GM21786 (cell line): ENCODE measurements around the gene JADE3.

ENCODE experiments used
- ATAC-seq: cut with Tn5 transposase; IDR thresholded peaks from one replicate; pipeline ENCODE4 v1.9.1; 2021; ENCODE audit not compliant: unreplicated experiment

JADE3 gene

GRCh38 chrX:46912098-46912602, at the start of gene JADE3:
Gene JADE3 (plus strand): TSS chrX:46912421. CDS start chrX:46984895, 72,474 bp downstream.
- no peak for ATAC-seq

- ATAC-seq: no peak
Measured at GRCh38 chrX:46863072-46863471, 49.1 kb upstream of the JADE3 start.

- no peak for ATAC-seq
Measured at GRCh38 chrX:46864606-46865005, 47.6 kb upstream of the JADE3 start.

- ATAC-seq: no peak
Measured at GRCh38 chrX:46865281-46865680, 46.9 kb upstream of the JADE3 start.

- ATAC-seq: no peak
Measured at GRCh38 chrX:46866726-46867125, 45.5 kb upstream of the JADE3 start.

- ATAC-seq: no peak
Measured at GRCh38 chrX:46873746-46874145, 38.5 kb upstream of the JADE3 start.

GRCh38 chrX:46876901-46877300, 35.3 kb upstream of the JADE3 start:
- no peak for ATAC-seq

- no peak for ATAC-seq
Measured at GRCh38 chrX:46882266-46882665, 30.0 kb upstream of the JADE3 start.

- ATAC-seq: no peak
Measured at GRCh38 chrX:46884799-46885198, 27.4 kb upstream of the JADE3 start.

GRCh38 chrX:46898207-46898606, 14.0 kb upstream of the JADE3 start:
- ATAC-seq: no peak

GRCh38 chrX:46903458-46904242, 8.6 kb upstream of the JADE3 start:
- ATAC-seq: peak; percentile 94

GRCh38 chrX:46904626-46905025, 7.6 kb upstream of the JADE3 start:
- ATAC-seq: no peak

GRCh38 chrX:46910415-46910814, 1.8 kb upstream of the JADE3 start:
- no peak for ATAC-seq

- ATAC-seq: no peak
Measured at GRCh38 chrX:46912603-46913491, 626 bp downstream of the JADE3 start.

- no peak for ATAC-seq
Measured at GRCh38 chrX:46913667-46914066, 1.4 kb downstream of the JADE3 start.

GRCh38 chrX:46916273-46916672, 4.1 kb downstream of the JADE3 start:
- no peak for ATAC-seq

- no peak for ATAC-seq
Measured at GRCh38 chrX:46917622-46918021, 5.4 kb downstream of the JADE3 start.

- ATAC-seq: no peak
Measured at GRCh38 chrX:46918434-46918833, 6.2 kb downstream of the JADE3 start.

- ATAC-seq: no peak
Measured at GRCh38 chrX:46920235-46920634, 8.0 kb downstream of the JADE3 start.

GRCh38 chrX:46922611-46923010, 10.4 kb downstream of the JADE3 start:
- ATAC-seq: no peak

- ATAC-seq: no peak
Measured at GRCh38 chrX:46927718-46928117, 15.5 kb downstream of the JADE3 start.
